Activated CD8-positive, alpha-beta T cell treated with anti-CD3 and anti-CD28 coated beads for 36 hours (primary cell): ENCODE measurements around the gene TAF4B. TPM values are rescaled to one million over a fixed set of nuclear protein-coding genes. Genes with fewer than 3 reads are reported as not detected.

Source experiments
- ATAC-seq: fragments of 200-7000 bp; cut with Tn5 transposase; one replicate; pipeline ENCODE4 v1.10.0; 2021; ENCODE audit warnings: mild to moderate bottlenecking, moderate library complexity
- CTCF ChIA-PET: fragments of 350-600 bp; sonication (Branson Sonifier 250); formaldehyde crosslinking; loops from one replicate; lab custom pipeline; 2021; ENCODE audit warnings: antibody characterized with exemption; lab: Charles Lee
- POLR2A ChIA-PET: fragments of 350-600 bp; sonication (Branson Sonifier 250); formaldehyde crosslinking; loops from one replicate; lab custom pipeline; 2021; ENCODE audit warnings: antibody characterized with exemption; lab: Charles Lee
- DNase-seq: peaks from one replicate; pipeline ENCODE4 v3.0.0-alpha.2; 2020
- H3K27ac Mint-ChIP-seq: one replicate; pipeline ENCODE4 v1.8.0; 2021; ENCODE audit warnings: mild to moderate bottlenecking, mixed read lengths
- H3K27me3 Mint-ChIP-seq: one replicate; pipeline ENCODE4 v1.8.0; 2021; ENCODE audit warnings: mixed read lengths
- H3K36me3 Mint-ChIP-seq: one replicate; pipeline ENCODE4 v1.8.0; 2021; ENCODE audit warnings: low read depth, mixed read lengths
- H3K4me1 Mint-ChIP-seq: one replicate; pipeline ENCODE4 v1.8.0; 2021; ENCODE audit warnings: low read depth, mixed read lengths
- H3K4me3 Mint-ChIP-seq: one replicate; pipeline ENCODE4 v1.8.0; 2021; ENCODE audit warnings: mild to moderate bottlenecking, moderate library complexity, mixed read lengths
- H3K9me3 Mint-ChIP-seq: one replicate; pipeline ENCODE4 v1.8.0; 2021; ENCODE audit warnings: mixed read lengths
- intact Hi-C: fragments of 100-400 bp; cut with micrococcal nuclease; formaldehyde crosslinking; loops from one replicate; pipeline ENCODE4 v1.10.0; 2022
- total RNA-seq, 2 experiments: library from RNA; stranded (reverse); gene quantifications; one replicate each; pipeline ENCODE4 v1.2.3, GENCODE V29; 2021
- TF ChIP-seq, protein P1 (sequence below): fragments of 200-600 bp; IDR thresholded peaks from one replicate; pipeline ENCODE4 v1.8.0; 2022; ENCODE audit warnings: antibody characterized with exemption, mild to moderate bottlenecking

TAF4B gene
- total RNA-seq, 2 experiments from 2014 or later, result 14.7 to 15.1 TPM

DNA sequence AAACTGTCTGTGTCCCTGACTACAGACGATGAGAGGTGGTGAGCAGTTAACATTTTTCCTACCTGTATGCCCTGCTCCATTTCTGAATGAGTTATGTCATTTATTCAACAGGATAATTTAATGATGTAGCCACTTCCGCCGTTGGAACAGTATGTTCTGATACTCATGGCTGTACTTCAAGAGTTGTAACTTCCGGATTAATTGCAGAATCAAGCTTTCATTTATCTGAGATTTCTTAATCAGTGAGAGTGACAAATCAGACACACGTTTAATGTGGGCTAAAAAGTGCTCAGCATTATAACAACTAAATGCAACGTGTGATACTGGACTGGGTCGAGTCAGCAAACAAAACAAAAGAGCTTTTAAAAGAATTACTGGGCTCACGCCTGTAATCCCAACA, 214.4 kb downstream of the TAF4B start:
- DNase-seq (no peak), ATAC-seq (no peak)
- ChIA-PET POLR2A (no interaction called here), CTCF (no interaction called here)
- intact Hi-C loops, result no loop called here
- TF ChIP-seq, protein P1, sequence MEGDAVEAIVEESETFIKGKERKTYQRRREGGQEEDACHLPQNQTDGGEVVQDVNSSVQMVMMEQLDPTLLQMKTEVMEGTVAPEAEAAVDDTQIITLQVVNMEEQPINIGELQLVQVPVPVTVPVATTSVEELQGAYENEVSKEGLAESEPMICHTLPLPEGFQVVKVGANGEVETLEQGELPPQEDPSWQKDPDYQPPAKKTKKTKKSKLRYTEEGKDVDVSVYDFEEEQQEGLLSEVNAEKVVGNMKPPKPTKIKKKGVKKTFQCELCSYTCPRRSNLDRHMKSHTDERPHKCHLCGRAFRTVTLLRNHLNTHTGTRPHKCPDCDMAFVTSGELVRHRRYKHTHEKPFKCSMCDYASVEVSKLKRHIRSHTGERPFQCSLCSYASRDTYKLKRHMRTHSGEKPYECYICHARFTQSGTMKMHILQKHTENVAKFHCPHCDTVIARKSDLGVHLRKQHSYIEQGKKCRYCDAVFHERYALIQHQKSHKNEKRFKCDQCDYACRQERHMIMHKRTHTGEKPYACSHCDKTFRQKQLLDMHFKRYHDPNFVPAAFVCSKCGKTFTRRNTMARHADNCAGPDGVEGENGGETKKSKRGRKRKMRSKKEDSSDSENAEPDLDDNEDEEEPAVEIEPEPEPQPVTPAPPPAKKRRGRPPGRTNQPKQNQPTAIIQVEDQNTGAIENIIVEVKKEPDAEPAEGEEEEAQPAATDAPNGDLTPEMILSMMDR, result no peak
- H3K27me3 Mint-ChIP-seq, result peaks cover 12% of the 10 kb centered on the region
- no peaks in the 10 kb centered on the region for H3K9me3 Mint-ChIP-seq
- H3K4me3 Mint-ChIP-seq, result no peak overlapping the region
- H3K36me3 Mint-ChIP-seq, result no peaks in the 10 kb centered on the region
- H3K4me1 Mint-ChIP-seq, result no peaks in the 10 kb centered on the region
- H3K27ac Mint-ChIP-seq, result no peak overlapping the region

Other genes starting within 250 kb of the TAF4B start
- gene SS18, start 135.8 kb upstream of the TAF4B start, total RNA-seq, result 10 to 100 TPM; 37.4 to 38.2 TPM
- gene PSMA8, start 92.6 kb upstream of the TAF4B start, total RNA-seq, result 1 to 10 TPM; 1.3 to 1.8 TPM